Measurements from ENCODE around the gene CAPN5.

GRCh38 chr11:77062924-77063323, 3.8 kb upstream of the CAPN5 start:
- TF ChIP-seq EZH2phosphoT487 (IDR thresholded peaks at IDR 0.05; ENCODE audit: insufficient read depth, low read depth) (no peak), EZH2 (IDR thresholded peaks at IDR 0.05; ENCODE audit: insufficient read depth, poor library complexity, severe bottlenecking) (no peak)
